Measurements from ENCODE around the gene CYTH3. TPM values are rescaled to one million over a fixed set of nuclear protein-coding genes. Genes with fewer than 3 reads are reported as not detected.

The CYTH3 gene
- polyA plus RNA-seq, 2 of the 4 experiments (the other 2 are of a cell fraction) = 18.6 to 24.2 TPM

DNA sequence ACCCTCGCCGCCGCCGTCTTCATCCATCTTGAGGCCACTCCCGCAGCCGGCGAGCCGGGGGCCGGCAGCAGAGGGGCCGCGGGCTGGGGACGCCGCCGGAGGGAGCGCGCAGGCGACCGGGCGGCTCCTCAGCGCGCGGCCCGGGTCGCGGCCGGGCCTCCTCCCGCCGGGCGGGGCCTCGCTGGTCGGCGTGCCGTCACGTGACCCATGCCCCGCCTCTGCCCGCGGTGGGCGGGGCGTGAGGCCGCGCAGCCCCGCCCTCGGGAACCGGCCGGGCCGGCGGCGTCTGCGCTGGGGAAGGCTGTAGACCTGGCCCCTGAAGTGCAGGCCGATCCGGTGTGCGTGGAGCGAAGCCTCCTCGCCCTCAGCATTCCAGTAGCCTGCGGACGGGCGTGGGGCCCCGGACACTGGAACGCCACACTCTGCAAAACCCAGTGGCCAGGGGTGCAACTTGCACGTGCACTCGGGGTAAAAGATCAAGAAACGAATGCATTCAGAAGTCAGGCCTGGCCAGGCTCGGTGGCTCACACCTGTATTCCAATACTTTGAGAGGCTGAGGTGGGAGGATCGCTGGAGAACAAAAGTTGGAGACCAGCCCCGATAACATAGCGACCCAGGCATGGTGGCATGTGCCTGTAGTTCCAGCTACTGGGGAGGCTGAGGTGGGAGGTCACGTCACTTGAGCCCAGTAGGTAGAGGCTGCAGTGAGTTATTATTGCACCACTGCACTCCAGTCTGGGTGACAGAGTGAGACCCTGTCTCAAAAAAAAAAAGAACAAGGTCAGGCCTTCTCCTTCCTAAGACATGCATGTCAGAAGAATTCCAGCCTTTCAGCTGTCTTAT lies at the start of gene CYTH3 (continued):
- TF ChIP-seq ESRRA (IDR thresholded peaks at IDR 0.05; ENCODE audit: borderline replicate concordance, low read length) (no peak), FOSL2 (IDR thresholded peaks at IDR 0.05) (no peak), FOSL2 (CRISPR knock-in tag; IDR thresholded peaks at IDR 0.05) (no peak)

DNA sequence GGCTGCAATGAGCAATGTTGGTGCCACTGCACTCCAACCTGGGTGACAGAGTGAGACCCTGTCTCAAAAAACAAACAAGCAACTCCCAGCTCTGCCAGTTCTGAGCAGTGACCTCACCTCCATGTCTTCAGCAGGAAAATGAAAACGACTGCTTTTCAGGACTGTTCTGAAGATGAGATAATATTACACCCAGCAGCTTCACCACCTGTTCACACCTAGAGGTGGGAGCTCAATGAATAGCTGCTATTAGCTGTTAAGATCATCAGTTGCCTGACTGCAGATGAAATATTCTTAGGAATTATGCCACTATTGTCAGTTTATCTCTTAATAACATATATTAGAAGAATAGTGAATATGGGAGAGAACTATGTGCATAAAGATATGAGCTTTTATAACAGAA lies 48.4 kb upstream of the CYTH3 start:
- ChIA-PET CTCF (interaction anchor here (0.6 to 1.8 kb wide), 7 partner anchors 38 to 465 kb away, joined by 3 to 16 read pairs (median 4); no protein-coding TSS in a partner anchor), POLR2A (no interaction called here)
- peaks cover 17% of the 10 kb centered on the region for H3K4me1 ChIP-seq
- H3K4me2 ChIP-seq = no peak overlapping the region
- no peaks in the 10 kb centered on the region for H3K9me3 ChIP-seq
- DNase-seq (ENCODE audit: low read depth in 1 of 2, low spot score in 1 of 2) (no peak), FAIRE-seq (no peak), ATAC-seq (no peak)
- TF ChIP-seq FOXS1 (CRISPR knock-in tag; IDR thresholded peaks at IDR 0.05) = no peak
- no peak for TF ChIP-seq JUNB (IDR thresholded peaks at IDR 0.05)
- peak overlapping the region; percentile 28 to 68; a peak in 4 of 6 replicates for H3K27ac ChIP-seq
- no peak overlapping the region for H3K4me3 ChIP-seq
- WGBS (ENCODE audit: missing lambda C conversion rate) = 19% methylated on average over 1 of the region's 1 CpG

DNA sequence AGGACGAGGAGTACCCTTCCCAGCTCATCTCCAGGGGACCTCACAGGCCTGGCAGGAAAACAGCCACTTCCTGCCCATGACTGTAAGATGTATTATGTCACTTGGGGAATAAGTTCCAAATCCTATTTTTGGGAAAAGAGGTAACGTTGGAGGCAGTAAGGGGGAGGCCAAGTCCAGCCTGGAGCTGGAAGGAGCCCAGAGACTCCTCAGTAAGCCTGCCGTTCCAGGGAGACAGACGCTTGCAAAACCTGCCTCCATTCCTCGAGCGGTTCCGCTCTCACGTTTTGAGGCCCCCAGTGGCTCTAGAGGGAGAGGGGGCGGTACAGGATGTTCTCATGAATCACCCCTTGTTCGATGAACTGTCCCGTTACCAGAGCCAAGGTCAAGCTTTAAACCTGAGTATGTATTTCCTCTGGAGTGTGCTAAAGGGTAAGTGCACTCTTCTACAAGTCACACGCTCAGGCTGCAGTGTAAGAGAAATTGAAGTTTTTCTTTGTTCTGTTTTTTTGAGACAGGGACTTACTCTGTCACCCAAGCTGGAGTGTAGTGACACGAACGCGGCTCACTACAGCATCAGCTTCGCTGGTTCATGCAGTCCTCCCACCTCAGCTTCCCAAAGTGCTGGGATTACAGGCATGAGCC lies 45.5 kb upstream of the CYTH3 start:
- Histone ChIP-seq H3K9me3 (no peaks in the 10 kb centered on the region), H3K4me2 (peak overlapping the region; percentile 9; the same call in 1 of the 3 replicates), H3K27ac (peak overlapping the region; percentile 32 to 80; a peak in 5 of 6 replicates), H3K4me3 (no peak overlapping the region), H3K4me1 (peaks cover 15% of the 10 kb centered on the region)
- TF ChIP-seq MAFK (IDR thresholded peaks at IDR 0.05; ENCODE audit: partially characterized antibody) (no peak), EHF (CRISPR knock-in tag; IDR thresholded peaks at IDR 0.05) (no peak), RFX5 (IDR thresholded peaks at IDR 0.05) (no peak), KDM5A (IDR thresholded peaks at IDR 0.05) (no peak)
- TF ChIP-seq, protein P1, sequence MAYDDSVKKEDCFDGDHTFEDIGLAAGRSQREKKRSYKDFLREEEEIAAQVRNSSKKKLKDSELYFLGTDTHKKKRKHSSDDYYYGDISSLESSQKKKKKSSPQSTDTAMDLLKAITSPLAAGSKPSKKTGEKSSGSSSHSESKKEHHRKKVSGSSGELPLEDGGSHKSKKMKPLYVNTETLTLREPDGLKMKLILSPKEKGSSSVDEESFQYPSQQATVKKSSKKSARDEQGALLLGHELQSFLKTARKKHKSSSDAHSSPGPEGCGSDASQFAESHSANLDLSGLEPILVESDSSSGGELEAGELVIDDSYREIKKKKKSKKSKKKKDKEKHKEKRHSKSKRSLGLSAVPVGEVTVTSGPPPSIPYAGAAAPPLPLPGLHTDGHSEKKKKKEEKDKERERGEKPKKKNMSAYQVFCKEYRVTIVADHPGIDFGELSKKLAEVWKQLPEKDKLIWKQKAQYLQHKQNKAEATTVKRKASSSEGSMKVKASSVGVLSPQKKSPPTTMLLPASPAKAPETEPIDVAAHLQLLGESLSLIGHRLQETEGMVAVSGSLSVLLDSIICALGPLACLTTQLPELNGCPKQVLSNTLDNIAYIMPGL (CRISPR knock-in tag; IDR thresholded peaks at IDR 0.05; ENCODE audit: borderline replicate concordance) = no peak
- TF ChIP-seq, protein P2, sequence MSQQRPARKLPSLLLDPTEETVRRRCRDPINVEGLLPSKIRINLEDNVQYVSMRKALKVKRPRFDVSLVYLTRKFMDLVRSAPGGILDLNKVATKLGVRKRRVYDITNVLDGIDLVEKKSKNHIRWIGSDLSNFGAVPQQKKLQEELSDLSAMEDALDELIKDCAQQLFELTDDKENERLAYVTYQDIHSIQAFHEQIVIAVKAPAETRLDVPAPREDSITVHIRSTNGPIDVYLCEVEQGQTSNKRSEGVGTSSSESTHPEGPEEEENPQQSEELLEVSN (IDR thresholded peaks at IDR 0.05; ENCODE audit: borderline replicate concordance, low read depth) = no peak
- CTCF ChIA-PET = interaction anchor here (0.5 to 2.9 kb wide), 3 partner anchors 35 to 321 kb away, joined by 3 to 17 read pairs (median 5); no protein-coding TSS in a partner anchor
- ATAC-seq (peak; percentile 53 to 54; a peak in 3 of 6 replicates), DNase-seq (ENCODE audit: low read depth in 1 of 2, low spot score in 1 of 2) (peak in 1 of 2 experiments; percentile 29), FAIRE-seq (no peak)
- POLR2A ChIA-PET = no interaction called here
- 62% methylated on average over 16 of the region's 16 CpGs for WGBS (ENCODE audit: missing lambda C conversion rate)

DNA sequence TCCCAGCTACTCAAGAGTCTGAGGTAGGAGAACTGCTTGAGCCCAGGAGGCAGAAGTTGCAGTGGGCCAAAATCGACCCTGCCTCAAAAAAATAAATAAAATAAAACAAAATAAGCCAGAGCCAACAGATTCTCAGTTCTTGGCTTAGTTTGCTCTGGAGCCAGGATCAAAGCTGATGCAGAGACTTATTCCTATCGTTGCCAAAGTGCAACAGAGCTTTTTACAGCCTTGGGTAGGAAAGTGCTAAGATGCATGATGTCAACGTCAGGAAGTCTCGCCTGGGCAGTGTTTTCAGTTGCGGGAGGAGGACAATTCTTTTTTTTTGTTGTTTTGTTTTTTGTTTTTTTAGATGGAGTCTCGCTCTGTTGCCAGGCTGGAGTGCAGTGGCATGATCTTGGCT lies 43.8 kb upstream of the CYTH3 start:
- WGBS (ENCODE audit: missing lambda C conversion rate) = 88% methylated on average over 6 of the region's 6 CpGs

More for the DNA sequence above, 43.8 kb upstream of the CYTH3 start:
- Histone ChIP-seq H3K4me1 (peaks cover 12% of the 10 kb centered on the region), H3K27ac (peak overlapping the region in 1 of 2 experiments; percentile 67; a peak in 3 of 6 replicates), H3K4me3 (no peak overlapping the region), H3K4me2 (no peak overlapping the region), H3K9me3 (no peaks in the 10 kb centered on the region)
- ChIA-PET CTCF (interaction anchor here (0.7 to 1.3 kb wide), 5 partner anchors 10 to 156 kb away, joined by 3 to 4 read pairs (median 3); no protein-coding TSS in a partner anchor), POLR2A (no interaction called here)
- TF ChIP-seq JUNB (IDR thresholded peaks at IDR 0.05) = no peak
- TF ChIP-seq FOXS1 (CRISPR knock-in tag; IDR thresholded peaks at IDR 0.05) = no peak
- no peak for TF ChIP-seq BHLHE40 (IDR thresholded peaks at IDR 0.05; ENCODE audit: low read depth, low read length)
- no peak for TF ChIP-seq ZC3H11A (IDR thresholded peaks at IDR 0.05)
- no peak for TF ChIP-seq SMC3 (IDR thresholded peaks at IDR 0.05)
- no peak for TF ChIP-seq EP300 (IDR thresholded peaks at IDR 0.05)
- TF ChIP-seq, protein P3, sequence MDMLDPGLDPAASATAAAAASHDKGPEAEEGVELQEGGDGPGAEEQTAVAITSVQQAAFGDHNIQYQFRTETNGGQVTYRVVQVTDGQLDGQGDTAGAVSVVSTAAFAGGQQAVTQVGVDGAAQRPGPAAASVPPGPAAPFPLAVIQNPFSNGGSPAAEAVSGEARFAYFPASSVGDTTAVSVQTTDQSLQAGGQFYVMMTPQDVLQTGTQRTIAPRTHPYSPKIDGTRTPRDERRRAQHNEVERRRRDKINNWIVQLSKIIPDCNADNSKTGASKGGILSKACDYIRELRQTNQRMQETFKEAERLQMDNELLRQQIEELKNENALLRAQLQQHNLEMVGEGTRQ (IDR thresholded peaks at IDR 0.05) = no peak
- no peak for TF ChIP-seq SREBF2 (IDR thresholded peaks at IDR 0.05)
- TF ChIP-seq, protein P4, sequence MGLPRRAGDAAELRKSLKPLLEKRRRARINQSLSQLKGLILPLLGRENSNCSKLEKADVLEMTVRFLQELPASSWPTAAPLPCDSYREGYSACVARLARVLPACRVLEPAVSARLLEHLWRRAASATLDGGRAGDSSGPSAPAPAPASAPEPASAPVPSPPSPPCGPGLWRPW (IDR thresholded peaks at IDR 0.05) = no peak
- TF ChIP-seq FOSL2 (IDR thresholded peaks at IDR 0.05) = no peak
- no peak for TF ChIP-seq FOSL2 (CRISPR knock-in tag; IDR thresholded peaks at IDR 0.05)
- TF ChIP-seq POLR2A (IDR thresholded peaks at IDR 0.05; ENCODE audit: low read length) = no peak
- no peak for ATAC-seq
- FAIRE-seq = no peak
- no peak for DNase-seq (ENCODE audit: low read depth in 1 of 2, low spot score in 1 of 2)

All from A549 (cell line).